ENCODE results near the gene ERVMER34-1. TPM values are rescaled to one million over a fixed set of nuclear protein-coding genes. Genes with fewer than 3 reads are reported as not detected.

ERVMER34-1 gene
- total and polyA plus RNA-seq, 2 donors, result 0.05 to 0.25 TPM

GRCh38 chr4:52760256-52760655, 9.0 kb upstream of the ERVMER34-1 start:
- Histone ChIP-seq H3K9me3 (ENCODE audit: control insufficient read depth in 2 of 2, insufficient read depth in 1 of 2, low read length in 1 of 2) (no peaks in the 10 kb centered on the region), H3K4me3 (ENCODE audit: low read length in 2 of 2) (no peak overlapping the region)
- 92% methylated on average over 8 of the region's 8 CpGs for WGBS

GRCh38 chr4:52755426-52755825, 4.2 kb upstream of the ERVMER34-1 start:
- no peak for DNase-seq (ENCODE audit: low read depth in 6 of 9, low spot score in 9 of 9)
- H3K9me3 ChIP-seq (ENCODE audit: control insufficient read depth in 2 of 2, insufficient read depth in 1 of 2, low read length in 1 of 2), result peaks cover 0 to 4% of the 10 kb centered on the region in 2 donors

More at GRCh38 chr4:52760256-52760655, 9.0 kb upstream of the ERVMER34-1 start:
- Histone ChIP-seq H3K27ac (ENCODE audit: low read depth in 1 of 2, low read length in 1 of 2) (no peak overlapping the region), H3K27me3 (ENCODE audit: control insufficient read depth in 2 of 2, insufficient read depth in 1 of 2, low read length in 1 of 2) (no peaks in the 10 kb centered on the region), H3K4me1 (ENCODE audit: control insufficient read depth in 2 of 2, insufficient read depth in 2 of 2, low read length in 2 of 2) (no peaks in the 10 kb centered on the region), H3K36me3 (ENCODE audit: control insufficient read depth in 2 of 2, insufficient read depth in 2 of 2, low read length in 1 of 2) (no peaks in the 10 kb centered on the region)
- no peak for DNase-seq (ENCODE audit: low read depth in 6 of 9, low spot score in 9 of 9)

GRCh38 chr4:52752936-52753335, 1.7 kb upstream of the ERVMER34-1 start:
- Histone ChIP-seq H3K9me3 (ENCODE audit: control insufficient read depth in 2 of 2, insufficient read depth in 1 of 2, low read length in 1 of 2) (peaks cover 0 to 4% of the 10 kb centered on the region in 2 donors), H3K4me1 (ENCODE audit: control insufficient read depth in 2 of 2, insufficient read depth in 2 of 2, low read length in 2 of 2) (peaks cover 0 to 9% of the 10 kb centered on the region in 2 donors), H3K27me3 (ENCODE audit: control insufficient read depth in 2 of 2, insufficient read depth in 1 of 2, low read length in 1 of 2) (peaks cover 14 to 46% of the 10 kb centered on the region in 2 donors), H3K4me3 (ENCODE audit: low read length in 2 of 2) (no peak overlapping the region), H3K27ac (ENCODE audit: low read depth in 1 of 2, low read length in 1 of 2) (no peak overlapping the region), H3K36me3 (ENCODE audit: control insufficient read depth in 2 of 2, insufficient read depth in 2 of 2, low read length in 1 of 2) (no peaks in the 10 kb centered on the region)
- DNase-seq (ENCODE audit: low read depth in 6 of 9, low spot score in 9 of 9), result no peak
- WGBS, result 96% methylated on average over 6 of the region's 6 CpGs

More at GRCh38 chr4:52755426-52755825, 4.2 kb upstream of the ERVMER34-1 start:
- no peaks in the 10 kb centered on the region for H3K36me3 ChIP-seq (ENCODE audit: control insufficient read depth in 2 of 2, insufficient read depth in 2 of 2, low read length in 1 of 2)
- H3K4me1 ChIP-seq (ENCODE audit: control insufficient read depth in 2 of 2, insufficient read depth in 2 of 2, low read length in 2 of 2), result peaks cover 0 to 9% of the 10 kb centered on the region in 2 donors
- H3K27me3 ChIP-seq (ENCODE audit: control insufficient read depth in 2 of 2, insufficient read depth in 1 of 2, low read length in 1 of 2), result peaks cover 11 to 31% of the 10 kb centered on the region in 2 donors
- H3K27ac ChIP-seq (ENCODE audit: low read depth in 1 of 2, low read length in 1 of 2), result no peak overlapping the region
- H3K4me3 ChIP-seq (ENCODE audit: low read length in 2 of 2), result no peak overlapping the region

GRCh38 chr4:52751487-52751911, 274 bp upstream of the ERVMER34-1 start:
- Histone ChIP-seq H3K36me3 (ENCODE audit: control insufficient read depth in 2 of 2, insufficient read depth in 2 of 2, low read length in 1 of 2) (no peaks in the 10 kb centered on the region), H3K4me3 (ENCODE audit: low read length in 2 of 2) (peak overlapping the region in 1 of 2 donors; percentile 19), H3K27ac (ENCODE audit: low read depth in 1 of 2, low read length in 1 of 2) (no peak overlapping the region), H3K9me3 (ENCODE audit: control insufficient read depth in 2 of 2, insufficient read depth in 1 of 2, low read length in 1 of 2) (peaks cover 0 to 4% of the 10 kb centered on the region in 2 donors), H3K27me3 (ENCODE audit: control insufficient read depth in 2 of 2, insufficient read depth in 1 of 2, low read length in 1 of 2) (peaks cover 14 to 46% of the 10 kb centered on the region in 2 donors), H3K4me1 (ENCODE audit: control insufficient read depth in 2 of 2, insufficient read depth in 2 of 2, low read length in 2 of 2) (peaks cover 0 to 9% of the 10 kb centered on the region in 2 donors)
- WGBS, result 12% methylated on average over 26 of the region's 26 CpGs
- DNase-seq (ENCODE audit: low read depth in 6 of 9, low spot score in 9 of 9), result no peak

GRCh38 chr4:52750213-52750612, 1.0 kb downstream of the ERVMER34-1 start:
- 96% methylated on average over 11 of the region's 11 CpGs for WGBS
- Histone ChIP-seq H3K27ac (ENCODE audit: low read depth in 1 of 2, low read length in 1 of 2) (no peak overlapping the region), H3K27me3 (ENCODE audit: control insufficient read depth in 2 of 2, insufficient read depth in 1 of 2, low read length in 1 of 2) (peaks cover 14 to 46% of the 10 kb centered on the region in 2 donors), H3K4me3 (ENCODE audit: low read length in 2 of 2) (no peak overlapping the region), H3K9me3 (ENCODE audit: control insufficient read depth in 2 of 2, insufficient read depth in 1 of 2, low read length in 1 of 2) (peaks cover 0 to 4% of the 10 kb centered on the region in 2 donors), H3K4me1 (ENCODE audit: control insufficient read depth in 2 of 2, insufficient read depth in 2 of 2, low read length in 2 of 2) (peaks cover 0 to 9% of the 10 kb centered on the region in 2 donors), H3K36me3 (ENCODE audit: control insufficient read depth in 2 of 2, insufficient read depth in 2 of 2, low read length in 1 of 2) (no peaks in the 10 kb centered on the region)
- DNase-seq (ENCODE audit: low read depth in 6 of 9, low spot score in 9 of 9), result no peak

GRCh38 chr4:52748432-52748831, 2.8 kb downstream of the ERVMER34-1 start:
- Histone ChIP-seq H3K9me3 (ENCODE audit: control insufficient read depth in 2 of 2, insufficient read depth in 1 of 2, low read length in 1 of 2) (peaks cover 0 to 4% of the 10 kb centered on the region in 2 donors), H3K36me3 (ENCODE audit: control insufficient read depth in 2 of 2, insufficient read depth in 2 of 2, low read length in 1 of 2) (no peaks in the 10 kb centered on the region), H3K27me3 (ENCODE audit: control insufficient read depth in 2 of 2, insufficient read depth in 1 of 2, low read length in 1 of 2) (peaks cover 14 to 41% of the 10 kb centered on the region in 2 donors), H3K4me1 (ENCODE audit: control insufficient read depth in 2 of 2, insufficient read depth in 2 of 2, low read length in 2 of 2) (peaks cover 0 to 9% of the 10 kb centered on the region in 2 donors), H3K4me3 (ENCODE audit: low read length in 2 of 2) (no peak overlapping the region), H3K27ac (ENCODE audit: low read depth in 1 of 2, low read length in 1 of 2) (no peak overlapping the region)
- DNase-seq (ENCODE audit: low read depth in 6 of 9, low spot score in 9 of 9), result no peak
- WGBS, result 96% methylated on average over 6 of the region's 6 CpGs

- H3K9me3 ChIP-seq (ENCODE audit: control insufficient read depth in 2 of 2, insufficient read depth in 1 of 2, low read length in 1 of 2), result no peaks in the 10 kb centered on the region
- no peaks in the 10 kb centered on the region for H3K36me3 ChIP-seq (ENCODE audit: control insufficient read depth in 2 of 2, insufficient read depth in 2 of 2, low read length in 1 of 2)
- no peak for DNase-seq (ENCODE audit: low read depth in 6 of 9, low spot score in 9 of 9)
- 96% methylated on average over 5 of the region's 5 CpGs for WGBS
- H3K27me3 ChIP-seq (ENCODE audit: control insufficient read depth in 2 of 2, insufficient read depth in 1 of 2, low read length in 1 of 2), result peaks cover 0 to 7% of the 10 kb centered on the region in 2 donors
- no peak overlapping the region for H3K4me3 ChIP-seq (ENCODE audit: low read length in 2 of 2)
- H3K27ac ChIP-seq (ENCODE audit: low read depth in 1 of 2, low read length in 1 of 2), result no peak overlapping the region
- no peaks in the 10 kb centered on the region for H3K4me1 ChIP-seq (ENCODE audit: control insufficient read depth in 2 of 2, insufficient read depth in 2 of 2, low read length in 2 of 2)
Observed at GRCh38 chr4:52744588-52744987, 6.6 kb downstream of the ERVMER34-1 start.

GRCh38 chr4:52743444-52744019, 7.7 kb downstream of the ERVMER34-1 start:
- no peaks in the 10 kb centered on the region for H3K4me1 ChIP-seq (ENCODE audit: control insufficient read depth in 2 of 2, insufficient read depth in 2 of 2, low read length in 2 of 2)
- H3K9me3 ChIP-seq (ENCODE audit: control insufficient read depth in 2 of 2, insufficient read depth in 1 of 2, low read length in 1 of 2), result no peaks in the 10 kb centered on the region
- WGBS, result 91% methylated on average over 4 of the region's 4 CpGs
- DNase-seq (ENCODE audit: low read depth in 6 of 9, low spot score in 9 of 9), result no peak
- H3K27me3 ChIP-seq (ENCODE audit: control insufficient read depth in 2 of 2, insufficient read depth in 1 of 2, low read length in 1 of 2), result no peaks in the 10 kb centered on the region
- no peak overlapping the region for H3K4me3 ChIP-seq (ENCODE audit: low read length in 2 of 2)
- H3K27ac ChIP-seq (ENCODE audit: low read depth in 1 of 2, low read length in 1 of 2), result no peak overlapping the region
- H3K36me3 ChIP-seq (ENCODE audit: control insufficient read depth in 2 of 2, insufficient read depth in 2 of 2, low read length in 1 of 2), result no peaks in the 10 kb centered on the region

- H3K36me3 ChIP-seq (ENCODE audit: control insufficient read depth in 2 of 2, insufficient read depth in 2 of 2, low read length in 1 of 2), result no peaks in the 10 kb centered on the region
- H3K27me3 ChIP-seq (ENCODE audit: control insufficient read depth in 2 of 2, insufficient read depth in 1 of 2, low read length in 1 of 2), result no peaks in the 10 kb centered on the region
- no peaks in the 10 kb centered on the region for H3K9me3 ChIP-seq (ENCODE audit: control insufficient read depth in 2 of 2, insufficient read depth in 1 of 2, low read length in 1 of 2)
- H3K4me3 ChIP-seq (ENCODE audit: low read length in 2 of 2), result no peak overlapping the region
- H3K27ac ChIP-seq (ENCODE audit: low read depth in 1 of 2, low read length in 1 of 2), result no peak overlapping the region
- no peak for DNase-seq (ENCODE audit: low read depth in 6 of 9, low spot score in 9 of 9)
- H3K4me1 ChIP-seq (ENCODE audit: control insufficient read depth in 2 of 2, insufficient read depth in 2 of 2, low read length in 2 of 2), result no peaks in the 10 kb centered on the region
Observed at GRCh38 chr4:52729586-52729985, 21.6 kb downstream of the ERVMER34-1 start.

Data from thymus (tissue), 11 donors.